Measurements from ENCODE around the gene AMOTL1.

AMOTL1 gene

GRCh38 chr11:94754335-94754734 is 13.8 kb upstream of the AMOTL1 start:
- Histone ChIP-seq H3K27me3 (no peaks in the 10 kb centered on the region), H3K4me3 (no peak overlapping the region), H3K36me3 (no peaks in the 10 kb centered on the region), H3K9ac (no peak overlapping the region), H3K4me2 (no peak overlapping the region), H3K9me3 (no peaks in the 10 kb centered on the region), H3K4me1 (peaks cover 18% of the 10 kb centered on the region), H3K27ac (no peak overlapping the region), H4K20me1 (no peaks in the 10 kb centered on the region)
- TF ChIP-seq Cebpa-rat (IDR thresholded peaks at IDR 0.05): no peak

- Histone ChIP-seq H3K9ac (no peak overlapping the region), H4K20me1 (no peaks in the 10 kb centered on the region), H3K27me3 (no peaks in the 10 kb centered on the region), H3K9me3 (no peaks in the 10 kb centered on the region), H3K36me3 (no peaks in the 10 kb centered on the region), H3K4me3 (no peak overlapping the region), H3K4me1 (peaks cover 18% of the 10 kb centered on the region), H3K4me2 (no peak overlapping the region), H3K27ac (no peak overlapping the region)
- TF ChIP-seq Cebpa-rat (IDR thresholded peaks at IDR 0.05): no peak
Observed at GRCh38 chr11:94754819-94755218, 13.3 kb upstream of the AMOTL1 start.

GRCh38 chr11:94755494-94755893 is 12.7 kb upstream of the AMOTL1 start:
- no peak for TF ChIP-seq Cebpa-rat (IDR thresholded peaks at IDR 0.05)
- Histone ChIP-seq H3K9me3 (no peaks in the 10 kb centered on the region), H3K4me2 (no peak overlapping the region), H3K4me3 (no peak overlapping the region), H3K27ac (no peak overlapping the region), H3K36me3 (no peaks in the 10 kb centered on the region), H4K20me1 (no peaks in the 10 kb centered on the region), H3K27me3 (no peaks in the 10 kb centered on the region), H3K9ac (no peak overlapping the region), H3K4me1 (peaks cover 13% of the 10 kb centered on the region)

GRCh38 chr11:94757037-94757735 is 11.0 kb upstream of the AMOTL1 start:
- no peaks in the 10 kb centered on the region for H3K36me3 ChIP-seq
- no peak overlapping the region for H3K4me2 ChIP-seq
- H4K20me1 ChIP-seq: no peaks in the 10 kb centered on the region
- no peak overlapping the region for H3K4me3 ChIP-seq
- H3K9me3 ChIP-seq: no peaks in the 10 kb centered on the region
- H3K27ac ChIP-seq: no peak overlapping the region
- no peaks in the 10 kb centered on the region for H3K27me3 ChIP-seq
- no peak overlapping the region for H3K9ac ChIP-seq
- TF ChIP-seq Cebpa-rat (IDR thresholded peaks at IDR 0.05): no peak
- peaks cover 8% of the 10 kb centered on the region; the same call in 1 of the 2 replicates for H3K4me1 ChIP-seq

- no peak overlapping the region for H3K4me3 ChIP-seq
- H3K4me1 ChIP-seq: peaks cover 8% of the 10 kb centered on the region; the same call in 1 of the 2 replicates
- no peaks in the 10 kb centered on the region for H3K27me3 ChIP-seq
- H3K9me3 ChIP-seq: no peaks in the 10 kb centered on the region
- TF ChIP-seq Cebpa-rat (IDR thresholded peaks at IDR 0.05): no peak
- H4K20me1 ChIP-seq: no peaks in the 10 kb centered on the region
- H3K27ac ChIP-seq: no peak overlapping the region
- no peak overlapping the region for H3K4me2 ChIP-seq
- no peaks in the 10 kb centered on the region for H3K36me3 ChIP-seq
- no peak overlapping the region for H3K9ac ChIP-seq
Observed at GRCh38 chr11:94758666-94759065, 9.5 kb upstream of the AMOTL1 start.

GRCh38 chr11:94759522-94759921 is 8.6 kb upstream of the AMOTL1 start:
- no peak overlapping the region for H3K4me3 ChIP-seq
- no peaks in the 10 kb centered on the region for H3K36me3 ChIP-seq
- no peak for TF ChIP-seq Cebpa-rat (IDR thresholded peaks at IDR 0.05)
- H3K4me1 ChIP-seq: peaks cover 8% of the 10 kb centered on the region; the same call in 1 of the 2 replicates
- no peaks in the 10 kb centered on the region for H4K20me1 ChIP-seq
- H3K27ac ChIP-seq: no peak overlapping the region
- H3K9me3 ChIP-seq: no peaks in the 10 kb centered on the region
- H3K4me2 ChIP-seq: no peak overlapping the region
- H3K9ac ChIP-seq: no peak overlapping the region
- no peaks in the 10 kb centered on the region for H3K27me3 ChIP-seq

- peaks cover 8% of the 10 kb centered on the region; the same call in 1 of the 2 replicates for H3K4me1 ChIP-seq
- H3K27me3 ChIP-seq: no peaks in the 10 kb centered on the region
- H4K20me1 ChIP-seq: no peaks in the 10 kb centered on the region
- H3K9ac ChIP-seq: no peak overlapping the region
- H3K4me3 ChIP-seq: no peak overlapping the region
- H3K36me3 ChIP-seq: no peaks in the 10 kb centered on the region
- H3K4me2 ChIP-seq: no peak overlapping the region
- no peak overlapping the region for H3K27ac ChIP-seq
- no peaks in the 10 kb centered on the region for H3K9me3 ChIP-seq
- TF ChIP-seq Cebpa-rat (IDR thresholded peaks at IDR 0.05): no peak
Observed at GRCh38 chr11:94760296-94760695, 7.9 kb upstream of the AMOTL1 start.

- no peaks in the 10 kb centered on the region for H3K27me3 ChIP-seq
Observed at GRCh38 chr11:94762208-94762607, 5.9 kb upstream of the AMOTL1 start.

GRCh38 chr11:94762995-94763394 is 5.2 kb upstream of the AMOTL1 start:
- H3K4me3 ChIP-seq: no peak overlapping the region
- H3K36me3 ChIP-seq: no peaks in the 10 kb centered on the region
- no peaks in the 10 kb centered on the region for H3K9me3 ChIP-seq
- no peak for TF ChIP-seq Cebpa-rat (IDR thresholded peaks at IDR 0.05)
- no peak overlapping the region for H3K9ac ChIP-seq
- no peaks in the 10 kb centered on the region for H3K27me3 ChIP-seq
- no peaks in the 10 kb centered on the region for H4K20me1 ChIP-seq
- no peak overlapping the region for H3K4me2 ChIP-seq
- H3K4me1 ChIP-seq: peaks cover 7% of the 10 kb centered on the region
- H3K27ac ChIP-seq: no peak overlapping the region

More at GRCh38 chr11:94762208-94762607, 5.9 kb upstream of the AMOTL1 start:
- Histone ChIP-seq H3K36me3 (no peaks in the 10 kb centered on the region), H3K27ac (no peak overlapping the region), H3K9ac (no peak overlapping the region), H4K20me1 (no peaks in the 10 kb centered on the region), H3K4me1 (peaks cover 4% of the 10 kb centered on the region), H3K4me2 (no peak overlapping the region), H3K9me3 (no peaks in the 10 kb centered on the region), H3K4me3 (no peak overlapping the region)
- no peak for TF ChIP-seq Cebpa-rat (IDR thresholded peaks at IDR 0.05)

GRCh38 chr11:94766713-94767206 is 1.4 kb upstream of the AMOTL1 start:
- H3K27ac ChIP-seq: no peak overlapping the region
- 0 out of 2 replicates have a peak, but pooled peaks cover 3% of the 10 kb centered on the region for H3K9me3 ChIP-seq
- TF ChIP-seq Cebpa-rat (IDR thresholded peaks at IDR 0.05): no peak
- no peaks in the 10 kb centered on the region for H3K36me3 ChIP-seq
- no peaks in the 10 kb centered on the region for H3K27me3 ChIP-seq
- H3K4me1 ChIP-seq: peaks cover 19% of the 10 kb centered on the region
- H3K4me3 ChIP-seq: no peak overlapping the region
- no peak overlapping the region for H3K9ac ChIP-seq
- H3K4me2 ChIP-seq: no peak overlapping the region
- H4K20me1 ChIP-seq: peaks cover 22% of the 10 kb centered on the region
